ENCODE data around the gene RBM14.

RBM14 gene

DNA sequence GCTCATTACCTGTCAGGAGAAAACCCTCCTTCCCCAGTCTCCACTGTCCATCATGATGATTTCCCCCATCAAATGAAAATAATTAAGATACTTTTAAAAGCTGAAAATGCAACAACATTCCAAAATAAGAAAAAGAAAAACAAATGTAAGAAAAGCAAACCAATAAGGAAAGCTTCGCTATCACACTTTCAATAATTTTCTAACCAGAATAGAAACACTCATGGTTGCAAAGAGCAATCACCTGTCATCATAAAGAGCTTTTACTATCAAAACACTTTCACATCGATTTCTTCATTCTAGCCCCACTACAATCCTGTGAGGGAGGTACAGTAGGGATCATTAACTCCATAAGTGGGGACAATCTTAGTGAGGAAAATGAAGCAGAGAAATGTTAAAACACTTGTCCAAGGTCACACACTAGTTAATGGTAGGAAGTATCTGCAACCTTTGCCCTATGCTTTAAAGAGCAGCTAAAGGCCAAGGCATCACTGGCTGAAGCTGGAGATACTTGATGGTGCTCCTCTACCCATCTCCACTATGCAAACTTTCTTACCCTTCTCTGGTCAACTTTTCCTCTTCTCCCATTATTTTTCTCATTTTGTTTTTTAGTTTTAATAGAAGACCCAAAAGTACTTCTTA lies 58.7 kb downstream of the RBM14 start:
- FAIRE-seq (no peak), DNase-seq (ENCODE audit: insufficient read length, low spot score) (no peak)
- TF ChIP-seq CTCF (IDR thresholded peaks at IDR 0.05; ENCODE audit: insufficient read depth, missing control alignments), result no peak

DNA sequence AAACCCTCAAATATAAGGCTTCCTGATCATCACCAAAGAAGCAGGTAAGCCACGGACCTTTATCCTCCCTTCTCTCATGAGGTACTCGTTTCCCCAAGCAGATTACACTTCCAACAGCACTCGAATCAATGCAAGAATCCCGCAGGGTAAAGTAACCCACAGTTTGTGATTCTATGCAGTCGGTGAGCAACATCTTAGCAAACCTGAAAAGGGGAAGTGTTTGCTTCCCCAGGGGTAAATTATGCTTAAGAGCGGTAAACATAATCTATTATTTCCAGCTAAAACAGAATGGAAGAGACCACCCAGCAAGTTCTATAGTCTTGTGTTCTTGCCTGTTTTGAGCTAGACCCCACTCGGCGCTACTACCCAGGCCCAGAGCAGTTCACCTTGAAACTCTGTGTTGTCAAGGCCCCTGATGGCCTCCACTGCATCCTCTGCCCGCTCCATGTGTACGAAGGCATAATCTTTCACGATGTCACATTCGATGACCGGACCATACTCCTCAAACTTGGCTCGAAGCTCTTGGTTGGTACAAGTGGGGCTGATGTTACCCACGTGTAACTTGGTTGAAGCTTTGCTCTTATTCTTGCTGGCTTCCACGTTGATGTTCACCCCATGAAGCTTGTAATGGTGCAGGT lies 60.0 kb downstream of the RBM14 start:
- DNase-seq (ENCODE audit: insufficient read length, low spot score) (no peak), FAIRE-seq (no peak)
- TF ChIP-seq CTCF (IDR thresholded peaks at IDR 0.05; ENCODE audit: insufficient read depth, missing control alignments), result no peak
